HG03175 (cell line): ENCODE results near the gene ANKS1B.
"Not testable (repeated sequence)": the region's sequence is repeated elsewhere in the genome, so short reads cannot be mapped to it uniquely, and the experiment has no call there.

Source experiments
- ATAC-seq: cut with Tn5 transposase; IDR thresholded peaks from one replicate; pipeline ENCODE4 v1.9.1; 2021; ENCODE audit warnings: mild to moderate bottlenecking, moderate library complexity; ENCODE audit not compliant: unreplicated experiment

The ANKS1B gene

GRCh38 chr12:99767809-99768208 is 216.9 kb downstream of the ANKS1B start:
- ATAC-seq: no peak

DNA sequence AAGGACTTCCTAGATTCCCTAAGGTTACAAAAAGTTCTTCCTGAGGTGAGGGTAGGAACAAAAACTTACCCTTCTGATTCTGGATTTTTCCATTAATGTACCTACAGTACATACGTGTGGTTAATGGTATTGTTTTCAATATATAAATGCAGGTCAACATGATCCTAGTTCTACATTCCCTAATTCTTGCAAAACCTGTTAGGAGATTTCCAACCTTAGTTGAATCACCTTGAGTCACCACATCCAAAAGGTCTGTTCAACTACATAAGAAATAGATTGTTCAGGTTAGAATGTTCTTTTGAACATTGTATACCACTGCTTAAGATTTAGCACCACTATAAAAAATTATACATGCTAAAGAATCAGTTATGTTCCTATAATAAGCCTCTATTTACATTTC is 218.3 kb downstream of the ANKS1B start:
- ATAC-seq: no peak

DNA sequence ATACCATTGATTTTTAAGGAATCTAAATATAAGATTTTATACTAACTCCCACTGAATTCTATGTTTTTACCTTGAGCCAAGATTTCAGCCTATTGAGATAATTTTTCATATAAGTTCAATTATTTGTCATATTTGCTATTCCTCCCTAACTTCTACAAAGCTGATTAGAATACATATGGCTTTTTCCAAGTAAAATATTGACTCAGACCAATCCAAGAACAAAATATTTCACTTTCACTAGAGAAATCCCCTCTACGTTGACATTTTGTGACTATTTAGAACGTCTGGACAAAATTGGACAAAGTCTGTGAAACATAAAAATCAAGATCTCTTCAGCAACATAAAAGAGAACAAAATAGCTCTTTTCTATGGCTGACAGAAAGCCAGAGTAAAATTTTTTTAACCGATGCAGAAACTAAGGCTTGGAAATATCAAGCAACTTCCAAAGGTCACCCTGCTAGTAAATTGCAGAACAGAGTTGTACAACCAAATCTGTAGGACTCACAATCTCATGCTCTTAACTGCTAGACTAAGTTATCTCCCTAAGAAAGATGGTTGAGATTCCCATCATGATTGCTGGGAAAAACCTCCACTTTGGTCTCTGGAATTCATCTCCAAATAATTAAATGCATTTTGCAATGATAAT is 219.1 kb downstream of the ANKS1B start:
- ATAC-seq: no peak

GRCh38 chr12:99759444-99759843 is 225.3 kb downstream of the ANKS1B start:
- no peak for ATAC-seq

- no peak for ATAC-seq
Measured at GRCh38 chr12:99758997-99759396, 225.7 kb downstream of the ANKS1B start.

DNA sequence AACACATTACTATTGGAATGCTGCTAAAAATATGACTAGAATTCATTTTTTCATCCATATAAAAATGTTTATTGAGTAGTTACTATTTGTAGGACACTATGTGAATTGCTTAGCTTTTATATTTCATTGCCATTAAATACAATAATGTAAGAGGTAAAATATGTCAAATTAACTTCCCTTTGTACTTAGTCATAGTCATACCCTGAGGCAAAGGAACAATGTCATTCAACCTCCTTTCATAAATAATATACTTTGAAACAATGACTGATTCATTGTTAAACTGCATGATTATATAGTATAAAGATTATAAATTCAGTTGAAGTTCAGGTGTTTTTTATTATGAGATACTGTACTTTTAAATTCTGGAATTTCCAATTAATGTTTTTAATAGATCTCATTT is 232.0 kb downstream of the ANKS1B start:
- ATAC-seq: no peak

- no peak for ATAC-seq
Measured at GRCh38 chr12:99746538-99746937, 238.2 kb downstream of the ANKS1B start.

GRCh38 chr12:99745895-99746294 is 238.8 kb downstream of the ANKS1B start:
- no peak for ATAC-seq

DNA sequence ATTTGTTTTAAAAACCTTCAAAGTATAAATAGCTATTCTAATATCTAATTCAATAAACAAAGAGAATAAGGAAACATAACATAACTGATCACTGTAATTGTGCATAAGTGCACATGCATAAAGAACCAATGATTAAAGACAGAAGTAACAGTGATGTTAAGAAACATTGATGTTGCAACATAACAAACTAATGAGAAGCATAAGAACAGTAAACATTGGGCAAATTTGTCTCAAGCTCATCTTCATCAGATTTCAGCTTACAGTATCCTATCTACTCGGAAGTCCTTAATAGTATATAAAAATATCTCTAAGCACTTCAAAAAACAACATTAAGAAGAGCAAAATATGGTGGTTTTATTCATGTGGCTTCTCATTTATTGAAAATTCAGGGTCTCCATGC is 239.6 kb downstream of the ANKS1B start:
- ATAC-seq: no peak

- ATAC-seq: no peak
Measured at GRCh38 chr12:99736760-99737269, 247.9 kb downstream of the ANKS1B start.

- ATAC-seq: no peak
Measured at GRCh38 chr12:99732131-99732530, 252.6 kb downstream of the ANKS1B start.

GRCh38 chr12:99722690-99723486 is 261.8 kb downstream of the ANKS1B start:
- no peak for ATAC-seq

DNA sequence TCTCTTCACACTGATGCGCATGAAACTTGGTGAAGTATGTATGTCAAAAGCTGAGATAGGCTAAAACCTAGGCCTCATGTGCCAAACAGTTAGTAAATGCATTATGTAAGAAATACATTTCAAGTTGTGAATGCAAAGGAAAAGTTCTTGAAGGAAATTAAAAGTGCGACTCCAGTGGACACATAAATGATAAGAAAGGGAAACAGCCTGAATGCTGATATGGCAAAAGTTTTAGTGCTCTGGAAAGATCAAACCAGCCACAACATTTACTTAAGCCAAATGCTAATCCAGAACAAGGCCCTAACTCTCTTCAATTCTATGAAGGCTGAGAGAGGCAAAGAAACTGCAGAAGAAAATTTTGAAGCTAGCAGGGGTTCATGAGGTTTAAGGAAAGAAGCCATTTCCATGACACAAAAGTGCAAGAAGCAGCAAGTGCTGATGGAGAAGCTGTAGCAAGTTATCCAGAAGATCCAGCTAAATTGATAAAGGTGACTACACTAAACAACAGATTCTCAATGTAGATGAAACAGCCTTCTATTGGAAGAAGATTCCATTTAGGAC is 262.9 kb downstream of the ANKS1B start:
- no peak for ATAC-seq

DNA sequence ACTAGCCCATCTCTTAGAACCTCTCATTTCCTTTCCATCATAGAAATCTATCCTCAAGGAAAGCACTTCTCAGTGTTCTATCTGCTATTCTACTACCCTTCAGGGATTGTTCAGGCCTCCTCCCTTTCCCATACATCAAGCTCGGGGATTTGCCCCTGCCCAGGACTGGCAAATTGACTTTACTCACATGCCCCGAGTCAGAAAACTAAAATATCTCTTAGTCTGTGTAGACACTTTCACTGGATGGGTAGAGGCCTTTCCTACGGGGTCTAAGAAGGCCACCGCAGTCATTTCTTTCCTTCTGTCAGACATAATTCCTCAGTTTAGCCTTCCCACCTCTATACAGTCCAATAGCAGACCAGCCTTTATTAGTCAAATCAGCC is 264.7 kb downstream of the ANKS1B start:
- ATAC-seq: not testable (repeated sequence)

DNA sequence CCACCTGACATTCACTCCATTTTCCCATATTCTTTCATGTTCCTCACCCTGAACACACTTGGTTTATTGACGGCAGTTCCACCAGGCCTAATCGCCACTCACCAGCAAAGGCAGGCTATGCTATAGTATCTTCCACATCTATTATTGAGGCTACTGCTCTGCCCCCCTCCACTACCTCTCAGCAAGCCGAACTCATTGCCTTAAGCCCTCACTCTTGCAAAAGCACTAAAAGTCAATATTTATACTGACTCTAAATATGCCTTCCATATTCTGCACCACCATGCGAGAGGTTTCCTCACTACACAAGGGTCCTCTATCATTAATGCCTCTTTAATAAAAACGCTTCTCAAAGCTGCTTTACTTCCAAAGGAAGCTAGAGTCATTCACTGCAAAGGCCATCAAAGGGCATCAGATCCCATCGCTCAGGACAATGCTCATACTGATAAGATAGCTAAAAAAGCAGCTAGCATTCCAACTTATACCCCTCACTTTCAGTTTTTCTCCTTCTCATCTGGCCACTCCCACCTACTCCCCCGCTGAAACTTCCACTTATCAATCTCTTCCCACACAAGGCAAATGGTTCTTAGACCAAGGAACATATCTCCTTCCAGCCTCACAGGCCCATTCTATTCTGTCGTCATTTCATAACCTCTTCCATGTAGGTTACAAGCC is 265.2 kb downstream of the ANKS1B start:
- ATAC-seq: not testable (repeated sequence)

- ATAC-seq: not testable (repeated sequence)
Measured at GRCh38 chr12:99715841-99716510, 268.8 kb downstream of the ANKS1B start.

DNA sequence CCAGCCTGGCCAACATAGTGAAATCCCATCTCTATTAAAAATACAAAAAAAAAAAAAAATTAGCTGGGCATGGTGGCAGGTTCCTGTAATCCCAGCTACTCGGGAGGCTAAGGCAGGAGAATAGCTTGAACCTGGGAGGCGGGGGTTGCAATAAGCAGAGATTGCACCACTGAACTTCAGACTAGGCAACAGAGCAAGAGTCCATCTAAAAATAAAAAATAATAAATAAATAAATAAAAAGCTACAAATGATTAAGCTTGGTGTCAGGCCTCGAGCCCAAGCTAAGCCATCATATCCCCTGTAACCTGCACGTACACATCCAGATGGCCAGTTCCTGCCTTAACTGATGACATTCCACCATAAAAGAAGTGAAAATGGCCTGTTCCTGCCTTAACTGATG is 269.8 kb downstream of the ANKS1B start:
- ATAC-seq: not testable (repeated sequence)

GRCh38 chr12:99713946-99714520 is 270.7 kb downstream of the ANKS1B start:
- no peak for ATAC-seq

GRCh38 chr12:99712281-99712680 is 272.5 kb downstream of the ANKS1B start:
- ATAC-seq: no peak

DNA sequence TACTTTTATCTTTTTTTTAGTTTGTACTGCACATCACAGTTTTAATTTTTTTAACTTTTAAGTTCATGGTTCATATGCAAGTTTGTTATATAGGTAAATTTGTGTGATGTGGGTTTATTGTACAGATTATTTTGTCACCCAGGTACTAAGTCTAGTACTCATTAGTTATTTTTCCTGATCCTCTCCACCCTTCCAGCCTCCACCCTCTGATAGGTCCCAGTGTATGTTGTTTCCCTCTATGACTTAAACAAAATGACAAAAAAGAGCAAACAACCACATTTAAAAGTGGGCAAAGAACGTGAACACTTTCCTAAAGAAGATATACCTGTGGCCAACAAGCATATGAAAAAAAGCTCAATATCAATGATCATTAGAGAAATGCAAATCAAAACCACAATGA is 273.5 kb downstream of the ANKS1B start:
- no peak for ATAC-seq

GRCh38 chr12:99709619-99710018 is 275.1 kb downstream of the ANKS1B start:
- ATAC-seq: no peak
